Mucosa of descending colon (tissue), 3 donors: ENCODE measurements around the gene MON1A. TPM values are rescaled to one million over a fixed set of nuclear protein-coding genes. Genes with fewer than 3 reads are reported as not detected.
A peak's percentile ranks its signal among the peaks of the same experiment; 100 is the strongest.

Source experiments
- ATAC-seq: fragments of 200-7000 bp; cut with Tn5 transposase; one replicate; pipeline ENCODE4 v1.9.1; 2020; ENCODE audit warnings: mild to moderate bottlenecking, moderate library complexity
- DNase-seq, 3 donors: peaks; one replicate each; pipeline ENCODE4 v3.0.0-alpha.2; 2020
- H3K36me3 ChIP-seq: fragments of 200-600 bp; one replicate; pipeline ENCODE4 v1.8.0; 2021; ENCODE audit warnings: low read depth, mild to moderate bottlenecking
- H3K4me1 ChIP-seq: fragments of 200-600 bp; one replicate; pipeline ENCODE4 v1.8.0; 2021; ENCODE audit warnings: low read depth, mild to moderate bottlenecking
- H3K4me3 ChIP-seq: fragments of 200-600 bp; one replicate; pipeline ENCODE4 v1.8.0; 2021; ENCODE audit warnings: mild to moderate bottlenecking
- H3K9me3 ChIP-seq: fragments of 200-600 bp; one replicate; pipeline ENCODE4 v1.8.0; 2021; ENCODE audit warnings: mild to moderate bottlenecking
- CTCF ChIP-seq: fragments of 200-600 bp; IDR thresholded peaks from one replicate; pipeline ENCODE4 v1.8.0; 2022; ENCODE audit warnings: antibody characterized with exemption, mild to moderate bottlenecking
- intact Hi-C, 2 donors: fragments of 100-400 bp; cut with DNase I in 1 of 2; cut with micrococcal nuclease in 1 of 2; formaldehyde crosslinking; loops; one replicate each; pipeline versions ENCODE4 v1.11.0 to v1.11.1; 2022; cut with DNase I, micrococcal nuclease
- total RNA-seq, 3 donors: library from RNA; stranded (reverse); fragmentation: NEBNext Ultra II Directional in 2 of 3; extraction: Animal tissue kit (Norgen Biotek cat#: 25700) in 2 of 3; gene quantifications; one replicate each; pipeline versions ENCODE4 v1.2.1 to v1.2.4, GENCODE V29; 2021 to 2023
- donor health status: DM: no; HTN: no; CAD: no; lungs with moderate emphysema.
- donor health status: DM: no; HTN: no; CAD: no.
- donor health status: DM: no; HTN: yes; CAD: no.

Gene MON1A
- total RNA-seq, 3 donors from 2014 or later, result 6.9 to 13.3 (median 7.9) TPM

GRCh38 chr3:49901366-49902339, 28.0 kb downstream of the MON1A start:
- Histone ChIP-seq H3K4me3 (no peak overlapping the region), H3K9me3 (no peaks in the 10 kb centered on the region), H3K36me3 (no peaks in the 10 kb centered on the region), H3K4me1 (peaks cover 51% of the 10 kb centered on the region)
- intact Hi-C loops, result no loop called here
- DNase-seq (peak in 1 of 3 donors; percentile 25), ATAC-seq (no peak)
- TF ChIP-seq CTCF, result no peak

- no peak for TF ChIP-seq CTCF
- intact Hi-C loops, result no loop called here
- H3K36me3 ChIP-seq, result no peaks in the 10 kb centered on the region
- no peaks in the 10 kb centered on the region for H3K9me3 ChIP-seq
- H3K4me3 ChIP-seq, result no peak overlapping the region
- ATAC-seq, result peak; percentile 78
- peak; percentile 88 to 89 (median 89) for DNase-seq
- peaks cover 42% of the 10 kb centered on the region for H3K4me1 ChIP-seq
Observed at GRCh38 chr3:49900491-49901153, 29.0 kb downstream of the MON1A start.

DNA sequence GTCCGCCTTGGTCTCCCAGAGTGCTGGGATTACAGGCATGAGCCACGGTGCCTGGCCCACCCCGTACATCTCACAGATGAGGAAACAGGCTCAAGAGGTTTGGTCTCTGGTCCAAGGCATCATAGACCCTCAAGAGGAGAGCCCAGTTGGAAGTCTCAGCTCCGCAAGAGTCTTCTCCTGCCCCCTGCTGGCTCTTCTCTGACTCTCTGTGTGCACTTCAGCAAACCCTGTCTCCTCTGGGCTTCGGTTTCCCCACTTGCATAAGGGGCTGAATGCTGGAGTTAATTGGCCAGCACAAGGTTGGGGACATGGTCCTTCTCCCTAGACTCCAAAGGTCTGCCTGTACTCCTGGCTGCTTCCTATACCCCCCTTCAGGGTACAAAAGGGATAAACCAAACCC, 29.8 kb downstream of the MON1A start:
- H3K36me3 ChIP-seq, result no peaks in the 10 kb centered on the region
- ATAC-seq (no peak), DNase-seq (peak in 1 of 3 donors; percentile 35)
- intact Hi-C loops, result no loop called here
- peaks cover 35% of the 10 kb centered on the region for H3K4me1 ChIP-seq
- TF ChIP-seq CTCF, result no peak
- no peaks in the 10 kb centered on the region for H3K9me3 ChIP-seq
- H3K4me3 ChIP-seq, result no peak overlapping the region

GRCh38 chr3:49898991-49899390, 30.6 kb downstream of the MON1A start:
- H3K9me3 ChIP-seq, result no peaks in the 10 kb centered on the region
- no peak for DNase-seq
- H3K4me1 ChIP-seq, result peaks cover 28% of the 10 kb centered on the region
- no peaks in the 10 kb centered on the region for H3K36me3 ChIP-seq
- no peak for TF ChIP-seq CTCF
- intact Hi-C loops, result no loop called here
- no peak for ATAC-seq
- H3K4me3 ChIP-seq, result no peak overlapping the region

DNA sequence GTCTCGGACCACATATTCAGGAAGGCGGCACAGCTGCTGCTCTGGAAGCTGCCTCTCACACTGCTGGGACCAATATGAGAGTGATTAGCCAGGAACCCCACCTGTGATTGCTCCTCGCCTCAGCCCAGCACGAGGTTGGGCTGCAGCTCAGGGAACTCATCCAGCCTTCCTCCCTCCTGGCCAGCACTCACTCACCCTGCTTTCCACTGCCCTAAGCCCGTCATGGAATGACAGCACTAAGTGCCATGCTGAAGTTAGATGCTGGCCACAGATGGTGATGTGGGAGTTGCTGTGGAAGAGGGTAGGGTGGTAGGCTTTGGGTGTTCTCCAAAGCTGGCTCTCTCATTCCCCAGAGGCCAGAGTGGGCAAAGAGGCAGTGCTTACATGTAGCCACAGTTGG, 33.3 kb downstream of the MON1A start:
- DNase-seq (no peak), ATAC-seq (no peak)
- H3K4me3 ChIP-seq, result no peak overlapping the region
- intact Hi-C loops, result no loop called here
- H3K4me1 ChIP-seq, result peaks cover 15% of the 10 kb centered on the region
- H3K9me3 ChIP-seq, result no peaks in the 10 kb centered on the region
- H3K36me3 ChIP-seq, result no peaks in the 10 kb centered on the region
- no peak for TF ChIP-seq CTCF
